HEK293 (cell line): ENCODE data around the gene MRTFB.

ENCODE experiments used
- CTCF ChIA-PET: fragments of 350-600 bp; formaldehyde crosslinking; extraction: SDS; loops from one replicate; lab custom pipeline; 2021; ENCODE audit warnings: antibody characterized with exemption; lab: Yijun Ruan, JAX
- POLR2A ChIA-PET: fragments of 300-600 bp; formaldehyde crosslinking; extraction: SDS; loops from one replicate; lab custom pipeline; 2020; ENCODE audit warnings: antibody characterized with exemption, inconsistent platforms; lab: Yijun Ruan, JAX
- H3K27ac ChIP-seq: fragments of 200-500 bp; sonication (Bioruptor generic); 2 replicates; pipeline ENCODE4 v1.5.1; 2014; ENCODE audit warnings: low read depth, low read length, control low read depth, inconsistent platforms; ENCODE audit errors: extremely low read depth
- H3K36me3 ChIP-seq, 2 experiments: fragments of 200-500 bp in 1 of 2; sonication (Bioruptor generic) in 1 of 2; 1 replicate in 1 of 2; 2 replicates in 1 of 2; pipeline ENCODE4 v1.5.1; 2014 to 2017; ENCODE audit warnings: inconsistent platforms in 2 of 2, low read length in 2 of 2; ENCODE audit not compliant: control insufficient read depth in 2 of 2, insufficient read depth in 1 of 2
- H3K4me1 ChIP-seq: fragments of 200-500 bp; sonication (Bioruptor generic); 2 replicates; pipeline ENCODE4 v1.5.1; 2014; ENCODE audit warnings: mild to moderate bottlenecking, low read length, inconsistent platforms; ENCODE audit not compliant: control insufficient read depth, insufficient read depth
- H3K4me3 ChIP-seq: 2 replicates; pipeline ENCODE4 v1.5.1; 2011; ENCODE audit warnings: low read depth, mild to moderate bottlenecking, control low read depth, low read length, moderate library complexity
- H3K9me3 ChIP-seq: fragments of 200-500 bp; sonication (Bioruptor generic); 2 replicates; pipeline ENCODE4 v1.5.1; 2014; ENCODE audit warnings: low read depth, low read length, inconsistent platforms; ENCODE audit not compliant: control insufficient read depth, insufficient read depth
- HOXC10 ChIP-seq: sonication (generic); formaldehyde crosslinking; IDR thresholded peaks from 2 replicates; pipeline ENCODE4 v1.8.1; 2023; ENCODE audit warnings: mild to moderate bottlenecking, missing genetic modification reagents
- IKZF3 ChIP-seq: fragments of 450-650 bp; IDR thresholded peaks from 2 replicates; pipeline ENCODE4 v1.5.0; 2018; ENCODE audit warnings: missing biosample characterization, mild to moderate bottlenecking, missing genetic modification characterization, moderate library complexity
- MYNN ChIP-seq: fragments of 450-650 bp; formaldehyde crosslinking; IDR thresholded peaks from 2 replicates; pipeline ENCODE4 v1.5.1; 2016; ENCODE audit warnings: missing biosample characterization, missing genetic modification characterization, borderline replicate concordance
- ZBTB10 ChIP-seq: fragments of 450-650 bp; formaldehyde crosslinking; IDR thresholded peaks from 2 replicates; pipeline ENCODE4 v1.5.1; 2016; ENCODE audit warnings: missing biosample characterization, missing genetic modification characterization
- ZFP3 ChIP-seq: fragments of 450-650 bp; formaldehyde crosslinking; IDR thresholded peaks from 2 replicates; pipeline ENCODE4 v1.5.1; 2016; ENCODE audit warnings: low read depth, missing biosample characterization, missing genetic modification characterization
- ZFP41 ChIP-seq: fragments of 450-650 bp; formaldehyde crosslinking; IDR thresholded peaks from 2 replicates; pipeline ENCODE4 v1.5.1; 2016; ENCODE audit warnings: missing biosample characterization, missing genetic modification characterization, borderline replicate concordance
- ZIC2 ChIP-seq: fragments of 450-650 bp; formaldehyde crosslinking; IDR thresholded peaks from 2 replicates; pipeline ENCODE4 v1.5.1; 2016; ENCODE audit warnings: missing biosample characterization, missing genetic modification characterization
- ZNF138 ChIP-seq: fragments of 450-650 bp; formaldehyde crosslinking; IDR thresholded peaks from 2 replicates; pipeline ENCODE4 v1.5.1; 2016; ENCODE audit warnings: missing biosample characterization, missing genetic modification characterization, borderline replicate concordance
- ZNF155 ChIP-seq: fragments of 450-650 bp; formaldehyde crosslinking; IDR thresholded peaks from 2 replicates; pipeline ENCODE4 v1.5.1; 2016; ENCODE audit warnings: missing biosample characterization, missing genetic modification characterization
- ZNF169 ChIP-seq: fragments of 450-650 bp; formaldehyde crosslinking; IDR thresholded peaks from 2 replicates; pipeline ENCODE4 v1.5.1; 2016; ENCODE audit warnings: missing biosample characterization, missing genetic modification characterization
- ZNF202 ChIP-seq: fragments of 450-650 bp; formaldehyde crosslinking; IDR thresholded peaks from 2 replicates; pipeline ENCODE4 v1.5.1; 2016; ENCODE audit warnings: missing biosample characterization, missing genetic modification characterization, borderline replicate concordance
- ZNF302 ChIP-seq: fragments of 450-650 bp; formaldehyde crosslinking; IDR thresholded peaks from 2 replicates; pipeline ENCODE4 v1.5.1; 2016; ENCODE audit warnings: missing biosample characterization, missing genetic modification characterization, low read depth
- ZNF350 ChIP-seq: fragments of 450-650 bp; formaldehyde crosslinking; IDR thresholded peaks from 2 replicates; pipeline ENCODE4 v1.5.0; 2017; ENCODE audit warnings: missing biosample characterization, mild to moderate bottlenecking, missing genetic modification characterization
- ZNF391 ChIP-seq: fragments of 450-650 bp; formaldehyde crosslinking; IDR thresholded peaks from 2 replicates; pipeline ENCODE4 v1.5.1; 2016; ENCODE audit warnings: low read depth, missing biosample characterization, missing genetic modification characterization, borderline replicate concordance
- ZNF747 ChIP-seq: fragments of 450-650 bp; formaldehyde crosslinking; IDR thresholded peaks from 2 replicates; pipeline ENCODE4 v1.5.1; 2016; ENCODE audit warnings: missing biosample characterization, missing genetic modification characterization
- ZNF76 ChIP-seq: fragments of 450-650 bp; formaldehyde crosslinking; IDR thresholded peaks from 2 replicates; pipeline ENCODE4; 2016; ENCODE audit warnings: low read depth, missing biosample characterization, missing genetic modification characterization, borderline replicate concordance
- TF ChIP-seq, protein P1 (sequence below): fragments of 450-650 bp; formaldehyde crosslinking; IDR thresholded peaks from 2 replicates; pipeline ENCODE4 v1.5.1; 2016; ENCODE audit warnings: missing biosample characterization, missing genetic modification characterization, borderline replicate concordance

MRTFB gene

DNA sequence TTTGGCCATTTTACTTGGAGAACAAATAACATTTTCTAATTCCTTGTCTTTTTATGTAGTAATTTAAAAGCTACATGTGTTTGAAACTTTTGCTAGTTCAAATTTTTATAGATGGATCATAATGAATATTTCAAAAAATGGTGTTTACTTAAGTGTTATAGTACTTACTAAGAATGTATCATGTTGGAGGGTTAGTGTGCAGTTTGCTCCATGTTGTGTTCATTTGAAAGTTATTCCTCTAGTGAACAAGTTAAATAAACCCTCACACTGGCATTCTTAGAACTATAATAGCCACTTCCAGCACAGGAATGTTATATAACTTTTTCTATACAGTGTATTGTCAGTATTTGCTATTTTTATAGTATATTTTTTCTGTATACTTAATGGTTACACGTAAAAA, 62.8 kb downstream of the MRTFB start:
- ChIA-PET CTCF (no interaction called here), POLR2A (no interaction called here)
- Histone ChIP-seq H3K36me3 (no peaks in the 10 kb centered on the region), H3K4me3 (no peak overlapping the region), H3K4me1 (no peaks in the 10 kb centered on the region), H3K9me3 (no peaks in the 10 kb centered on the region), H3K27ac (no peak overlapping the region)
- TF ChIP-seq ZNF169, result no peak
- no peak for TF ChIP-seq ZNF391 (tag by site-specific recombination)
- no peak for TF ChIP-seq IKZF3 (tag by site-specific recombination)
- TF ChIP-seq, protein P1, sequence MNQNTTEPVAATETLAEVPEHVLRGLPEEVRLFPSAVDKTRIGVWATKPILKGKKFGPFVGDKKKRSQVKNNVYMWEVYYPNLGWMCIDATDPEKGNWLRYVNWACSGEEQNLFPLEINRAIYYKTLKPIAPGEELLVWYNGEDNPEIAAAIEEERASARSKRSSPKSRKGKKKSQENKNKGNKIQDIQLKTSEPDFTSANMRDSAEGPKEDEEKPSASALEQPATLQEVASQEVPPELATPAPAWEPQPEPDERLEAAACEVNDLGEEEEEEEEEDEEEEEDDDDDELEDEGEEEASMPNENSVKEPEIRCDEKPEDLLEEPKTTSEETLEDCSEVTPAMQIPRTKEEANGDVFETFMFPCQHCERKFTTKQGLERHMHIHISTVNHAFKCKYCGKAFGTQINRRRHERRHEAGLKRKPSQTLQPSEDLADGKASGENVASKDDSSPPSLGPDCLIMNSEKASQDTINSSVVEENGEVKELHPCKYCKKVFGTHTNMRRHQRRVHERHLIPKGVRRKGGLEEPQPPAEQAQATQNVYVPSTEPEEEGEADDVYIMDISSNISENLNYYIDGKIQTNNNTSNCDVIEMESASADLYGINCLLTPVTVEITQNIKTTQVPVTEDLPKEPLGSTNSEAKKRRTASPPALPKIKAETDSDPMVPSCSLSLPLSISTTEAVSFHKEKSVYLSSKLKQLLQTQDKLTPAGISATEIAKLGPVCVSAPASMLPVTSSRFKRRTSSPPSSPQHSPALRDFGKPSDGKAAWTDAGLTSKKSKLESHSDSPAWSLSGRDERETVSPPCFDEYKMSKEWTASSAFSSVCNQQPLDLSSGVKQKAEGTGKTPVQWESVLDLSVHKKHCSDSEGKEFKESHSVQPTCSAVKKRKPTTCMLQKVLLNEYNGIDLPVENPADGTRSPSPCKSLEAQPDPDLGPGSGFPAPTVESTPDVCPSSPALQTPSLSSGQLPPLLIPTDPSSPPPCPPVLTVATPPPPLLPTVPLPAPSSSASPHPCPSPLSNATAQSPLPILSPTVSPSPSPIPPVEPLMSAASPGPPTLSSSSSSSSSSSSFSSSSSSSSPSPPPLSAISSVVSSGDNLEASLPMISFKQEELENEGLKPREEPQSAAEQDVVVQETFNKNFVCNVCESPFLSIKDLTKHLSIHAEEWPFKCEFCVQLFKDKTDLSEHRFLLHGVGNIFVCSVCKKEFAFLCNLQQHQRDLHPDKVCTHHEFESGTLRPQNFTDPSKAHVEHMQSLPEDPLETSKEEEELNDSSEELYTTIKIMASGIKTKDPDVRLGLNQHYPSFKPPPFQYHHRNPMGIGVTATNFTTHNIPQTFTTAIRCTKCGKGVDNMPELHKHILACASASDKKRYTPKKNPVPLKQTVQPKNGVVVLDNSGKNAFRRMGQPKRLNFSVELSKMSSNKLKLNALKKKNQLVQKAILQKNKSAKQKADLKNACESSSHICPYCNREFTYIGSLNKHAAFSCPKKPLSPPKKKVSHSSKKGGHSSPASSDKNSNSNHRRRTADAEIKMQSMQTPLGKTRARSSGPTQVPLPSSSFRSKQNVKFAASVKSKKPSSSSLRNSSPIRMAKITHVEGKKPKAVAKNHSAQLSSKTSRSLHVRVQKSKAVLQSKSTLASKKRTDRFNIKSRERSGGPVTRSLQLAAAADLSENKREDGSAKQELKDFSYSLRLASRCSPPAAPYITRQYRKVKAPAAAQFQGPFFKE (tag by site-specific recombination), result no peak
- TF ChIP-seq ZFP41 (tag by site-specific recombination), result no peak
- TF ChIP-seq MYNN (tag by site-specific recombination), result no peak
- no peak for TF ChIP-seq ZBTB10 (tag by site-specific recombination)
- TF ChIP-seq ZNF747 (tag by site-specific recombination), result no peak
- no peak for TF ChIP-seq ZNF76 (tag by site-specific recombination)
- no peak for TF ChIP-seq HOXC10 (CRISPR knock-in tag)
- TF ChIP-seq ZNF138, result no peak
- TF ChIP-seq ZNF202 (tag by site-specific recombination), result no peak
- no peak for TF ChIP-seq ZIC2 (tag by site-specific recombination)
- no peak for TF ChIP-seq ZNF302 (tag by site-specific recombination)
- no peak for TF ChIP-seq ZNF155 (tag by site-specific recombination)

- POLR2A ChIA-PET, result no interaction called here
- no peaks in the 10 kb centered on the region for H3K9me3 ChIP-seq
These were observed 64.6 kb downstream of the MRTFB start for GRCh38 chr16:14135704-14136103.

More at GRCh38 chr16:14135704-14136103, 64.6 kb downstream of the MRTFB start:
- Histone ChIP-seq H3K4me1 (no peaks in the 10 kb centered on the region), H3K4me3 (no peak overlapping the region), H3K36me3 (peaks cover 0 to 5% of the 10 kb centered on the region in 2 experiments; a peak in 1 of 3 replicates), H3K27ac (no peak overlapping the region)
- CTCF ChIA-PET, result no interaction called here
- TF ChIP-seq ZNF350 (tag by site-specific recombination) (no peak), ZFP3 (tag by site-specific recombination) (0 out of 2 replicates have a peak, but pooled peaks have one; percentile 53)
